ENCODE measurements around the gene RS1.

RS1 gene

DNA sequence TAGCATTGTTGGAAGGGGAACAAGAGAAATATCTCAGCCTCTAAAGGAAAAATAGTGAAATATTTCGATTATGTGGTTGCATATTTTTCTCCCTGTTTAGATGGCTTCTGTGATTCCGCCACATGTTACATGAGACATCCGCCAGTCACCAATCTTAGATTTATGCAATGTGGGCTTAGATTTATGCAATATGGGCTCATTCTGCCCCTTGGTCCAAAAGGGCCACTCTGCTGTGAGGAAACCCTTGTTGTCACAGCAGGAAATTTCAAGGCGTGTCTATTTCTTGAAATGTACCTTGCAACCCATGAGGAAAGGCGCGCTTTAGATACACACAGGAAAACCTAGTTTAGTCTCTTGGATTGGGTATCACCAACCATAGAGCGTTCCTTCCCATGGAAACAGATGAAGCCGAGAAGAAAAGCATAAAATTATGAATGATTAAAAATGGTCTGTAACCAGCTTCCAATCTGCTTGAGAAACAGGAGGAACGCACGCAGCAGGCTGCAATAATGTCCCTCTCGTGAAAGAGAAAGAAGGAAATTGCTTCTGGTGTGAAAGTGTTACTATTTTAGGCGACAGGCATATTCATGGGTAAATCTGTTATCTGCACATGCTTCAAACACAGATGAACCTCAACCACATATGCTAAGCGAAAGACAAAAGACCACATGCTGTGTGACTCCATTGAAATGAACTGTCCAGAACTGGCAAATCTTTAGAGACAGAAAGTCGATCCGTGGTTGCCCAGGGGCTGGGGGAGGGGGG is 3.7 kb downstream of the RS1 start:
- DNase-seq, result no peak

DNA sequence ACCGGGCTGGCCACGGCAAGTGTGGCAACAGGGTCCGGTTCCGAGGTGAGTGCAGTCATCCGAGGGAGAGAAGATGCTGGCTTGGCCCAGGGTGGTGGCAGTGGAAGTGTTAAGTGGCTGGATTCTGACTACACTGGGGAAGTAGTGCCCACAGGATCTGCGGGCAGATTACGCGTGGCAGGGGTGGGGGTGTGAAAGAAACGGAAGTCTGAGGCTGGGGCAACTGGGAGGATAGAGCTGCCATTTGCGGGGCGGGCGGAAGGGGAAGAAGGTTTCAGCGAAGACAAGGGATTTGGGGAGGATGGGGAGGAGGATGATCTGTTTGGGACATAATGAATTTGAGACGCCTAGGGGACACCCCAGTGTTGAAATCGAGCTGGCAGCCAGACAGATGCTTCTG is 5.3 kb downstream of the RS1 start:
- DNase-seq, result no peak

DNA sequence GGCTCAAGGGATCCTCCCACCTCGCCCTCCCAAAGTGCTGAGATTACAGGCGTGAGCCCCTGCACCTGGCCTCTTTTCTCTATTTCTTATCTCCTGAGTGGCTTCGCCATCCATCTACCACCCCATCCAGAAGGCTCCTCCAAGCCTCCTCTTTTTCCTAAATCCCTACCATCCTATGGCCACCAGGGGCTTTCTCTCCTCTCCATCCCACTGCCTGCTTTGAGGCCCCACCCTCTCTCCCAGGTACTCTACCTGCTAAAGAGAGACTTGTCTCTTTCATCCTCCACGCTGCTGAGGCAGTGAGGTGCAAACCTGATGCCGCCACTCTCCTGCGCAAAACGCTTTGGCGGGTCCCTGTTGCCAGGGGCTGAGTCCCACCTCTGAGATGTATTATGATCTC is 7.0 kb downstream of the RS1 start:
- no peak for DNase-seq

DNA sequence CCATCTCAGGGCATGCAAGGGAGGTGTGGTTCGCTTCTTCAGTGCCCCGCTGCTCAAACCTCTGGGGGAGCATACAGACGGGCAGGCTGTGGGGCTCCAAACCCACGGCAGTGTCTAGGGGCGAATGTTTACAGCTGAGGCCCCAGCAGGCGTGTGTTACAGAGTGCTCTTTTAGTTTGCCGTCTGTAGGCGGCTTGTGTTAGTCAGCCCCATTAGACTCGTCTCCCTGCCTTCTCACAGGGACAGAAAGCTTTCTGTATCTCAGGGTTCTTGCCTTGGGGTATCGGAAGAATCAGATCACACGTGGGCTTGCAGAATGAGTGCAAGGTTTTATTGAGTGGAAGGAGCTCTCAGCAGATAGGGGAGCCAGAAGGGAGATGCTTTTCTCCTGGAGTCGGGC is 10.6 kb downstream of the RS1 start:
- no peak for DNase-seq

DNA sequence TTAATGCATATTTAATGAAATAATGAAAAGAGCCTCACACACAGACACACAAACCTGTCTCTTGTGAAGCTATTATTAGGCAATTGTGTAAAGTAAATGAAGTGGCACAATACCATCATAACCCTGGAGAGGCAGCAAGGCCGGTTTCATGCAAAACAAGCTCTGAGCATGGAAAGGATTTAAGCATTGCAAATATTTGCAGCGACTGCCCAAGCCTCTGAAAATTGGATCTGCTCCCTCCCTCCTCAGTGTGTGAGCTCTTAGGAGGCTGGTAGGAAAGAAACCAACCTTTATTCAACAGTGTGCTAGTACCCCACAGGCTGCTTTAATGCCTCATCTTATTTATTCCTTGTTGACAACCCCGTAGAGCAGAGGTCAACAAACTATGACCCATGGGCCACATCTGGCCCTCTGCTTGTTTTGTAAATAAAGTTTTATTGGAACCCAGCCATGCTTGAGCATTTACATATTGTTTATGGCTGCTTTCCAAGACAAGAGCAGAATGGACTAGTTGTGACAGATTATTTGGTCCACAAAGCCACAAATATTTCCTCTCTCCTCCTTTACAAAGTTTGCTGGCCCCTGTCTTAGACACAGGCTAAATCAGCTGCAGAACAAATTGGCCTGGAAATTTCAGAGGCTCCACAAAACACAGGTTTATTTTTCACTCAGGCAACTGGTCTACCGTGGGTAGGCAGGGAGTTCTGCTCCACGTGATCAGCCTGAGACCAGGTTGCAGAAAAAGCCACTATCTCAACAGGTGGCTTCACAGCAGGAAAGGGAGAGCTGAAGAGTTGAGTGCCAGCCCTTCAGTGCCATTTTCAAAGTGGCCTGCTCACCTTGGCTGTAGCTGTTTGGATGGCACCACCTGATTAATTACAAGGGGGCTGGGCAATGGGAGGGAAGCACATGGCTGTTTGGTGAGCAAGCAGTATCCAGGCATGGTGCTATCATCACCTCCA is 16.8 kb downstream of the RS1 start:
- DNase-seq, result no peak

DNA sequence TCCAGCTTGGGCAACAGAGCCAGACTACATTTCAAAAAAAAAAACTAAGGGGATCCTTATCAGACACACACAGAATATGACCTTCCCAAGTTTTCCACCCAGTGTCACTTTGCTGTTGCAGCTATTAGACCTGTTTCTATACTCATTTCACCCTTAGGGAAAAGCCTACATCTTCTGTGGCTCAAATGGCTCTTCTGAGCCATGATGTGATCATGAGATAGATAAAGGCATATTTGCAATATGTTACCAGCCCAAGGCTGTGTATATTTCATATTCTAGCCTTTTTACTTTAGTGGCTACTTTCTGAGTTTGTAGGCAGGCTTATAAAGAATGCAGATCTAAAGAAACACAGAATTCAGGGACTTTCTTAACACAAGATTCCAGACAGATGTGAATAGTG is 19.3 kb downstream of the RS1 start:
- DNase-seq, result no peak

DNA sequence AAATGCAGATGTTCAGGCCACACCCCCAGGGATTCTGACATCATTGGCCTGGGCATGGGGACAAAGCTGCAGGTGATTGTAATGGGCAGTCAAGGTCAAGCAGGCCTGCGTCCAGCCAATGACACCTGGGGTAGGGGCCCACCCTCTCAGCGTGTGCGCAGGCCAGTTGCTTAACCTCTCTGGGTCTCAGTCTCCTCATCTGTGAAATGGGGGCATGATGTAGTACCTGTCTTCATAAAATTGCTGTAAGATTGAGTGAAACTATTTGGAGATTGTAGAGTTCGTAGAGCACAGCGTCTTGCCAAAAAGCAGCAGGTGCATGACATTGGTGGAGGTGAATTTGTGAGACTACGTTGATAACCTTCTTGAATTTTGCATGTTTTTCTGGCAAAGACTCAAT is 21.2 kb downstream of the RS1 start:
- DNase-seq, result no peak

DNA sequence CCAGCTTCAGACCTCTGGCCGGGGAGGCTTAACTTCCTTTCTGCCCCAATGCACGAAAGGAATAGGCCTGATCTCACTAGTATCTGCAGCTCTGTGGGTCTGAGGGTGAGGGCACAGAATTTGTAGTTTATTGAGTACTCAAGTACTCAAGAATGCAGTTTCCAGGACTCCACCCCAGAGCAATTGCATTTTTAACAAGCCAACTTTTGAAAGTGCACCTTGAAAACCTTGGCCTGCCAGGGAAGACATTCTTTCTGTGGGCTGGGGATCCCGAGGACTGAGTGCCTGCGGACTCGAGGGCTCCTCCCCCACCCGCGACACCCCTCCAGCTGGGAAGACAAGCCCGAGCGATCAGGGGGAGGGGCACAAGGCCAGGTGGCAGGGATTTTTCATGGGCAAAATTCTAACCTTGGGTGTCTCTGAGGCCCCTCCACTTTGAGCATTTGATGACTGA is 22.4 kb downstream of the RS1 start:
- no peak for DNase-seq

DNA sequence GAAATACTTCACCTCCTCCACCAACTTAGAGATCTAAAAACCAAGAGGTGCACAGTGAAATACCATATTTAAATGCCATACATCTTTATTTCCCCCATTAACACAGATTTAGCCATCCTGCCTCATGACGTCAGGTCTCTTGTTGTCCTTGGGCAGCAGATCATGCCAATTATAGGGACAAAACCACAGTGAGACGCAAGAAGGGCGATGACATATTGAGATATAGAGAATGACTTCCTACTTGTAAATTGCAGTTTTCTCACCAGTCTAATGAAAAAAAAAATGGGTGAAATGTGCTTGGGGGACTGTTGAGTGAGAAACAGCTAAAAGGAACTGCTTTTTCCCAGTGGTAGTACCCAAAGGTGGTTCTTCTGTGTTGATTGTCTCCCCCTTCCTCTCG is 24.3 kb downstream of the RS1 start:
- no peak for DNase-seq

DNA sequence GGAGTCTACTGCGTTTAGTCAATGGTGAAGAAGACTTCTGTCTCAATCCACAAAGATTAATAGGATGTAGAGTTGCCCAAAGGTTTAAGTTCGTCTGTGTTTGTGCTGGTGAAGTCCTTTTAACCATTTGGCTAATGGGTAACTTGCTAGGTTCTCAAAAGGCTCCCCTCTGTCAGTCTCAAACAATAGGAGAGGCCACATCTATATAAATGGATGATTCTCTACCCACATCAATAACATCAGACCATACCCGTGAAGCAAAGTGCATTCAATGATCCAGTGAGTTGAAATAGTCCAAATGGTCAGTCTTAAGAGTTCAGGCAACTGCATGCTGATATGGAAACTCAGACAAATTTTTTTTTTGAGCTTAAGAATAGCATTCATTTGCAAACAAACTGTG is 28.1 kb downstream of the RS1 start:
- DNase-seq, result no peak

DNA sequence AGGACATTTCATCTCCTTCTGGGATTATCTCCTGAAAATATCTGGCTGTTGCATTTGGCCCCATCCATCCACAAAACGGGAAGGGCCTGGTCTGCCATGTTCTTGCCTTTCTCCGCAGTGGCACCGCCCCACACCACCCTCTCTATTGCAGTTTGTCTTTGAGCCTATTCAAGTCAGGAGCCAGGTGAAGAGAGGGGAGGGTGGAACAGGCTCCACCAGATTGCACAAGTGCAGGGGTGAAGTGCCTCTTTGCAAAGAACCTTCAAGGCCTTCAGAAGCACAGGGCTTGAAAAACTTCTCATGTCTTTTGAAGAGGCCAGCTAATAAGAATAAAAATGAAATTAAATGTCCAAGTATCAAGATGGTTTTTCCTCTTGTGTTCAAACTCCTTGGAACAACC is 28.7 kb downstream of the RS1 start:
- no peak for DNase-seq

DNA sequence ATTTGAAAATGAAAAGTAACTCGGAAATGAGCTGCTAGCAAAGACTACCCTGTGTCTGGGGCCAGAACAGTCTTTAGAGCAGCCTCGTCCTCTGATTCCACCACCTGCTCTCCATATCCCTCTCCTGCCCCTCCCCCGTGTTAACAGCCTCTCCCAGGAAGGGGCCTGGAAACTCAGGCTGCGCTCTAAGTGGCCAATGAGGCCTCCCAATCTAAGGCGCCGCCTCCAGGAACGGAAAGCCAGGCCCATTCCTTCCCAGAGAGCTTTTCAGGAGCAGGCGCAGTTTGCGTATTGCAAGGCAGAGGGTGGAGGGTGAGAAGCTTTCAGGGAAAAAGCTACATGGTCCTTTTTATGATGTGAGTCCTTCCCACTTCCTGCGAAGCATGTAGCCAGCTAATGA is 31.2 kb downstream of the RS1 start:
- no peak for DNase-seq

DNA sequence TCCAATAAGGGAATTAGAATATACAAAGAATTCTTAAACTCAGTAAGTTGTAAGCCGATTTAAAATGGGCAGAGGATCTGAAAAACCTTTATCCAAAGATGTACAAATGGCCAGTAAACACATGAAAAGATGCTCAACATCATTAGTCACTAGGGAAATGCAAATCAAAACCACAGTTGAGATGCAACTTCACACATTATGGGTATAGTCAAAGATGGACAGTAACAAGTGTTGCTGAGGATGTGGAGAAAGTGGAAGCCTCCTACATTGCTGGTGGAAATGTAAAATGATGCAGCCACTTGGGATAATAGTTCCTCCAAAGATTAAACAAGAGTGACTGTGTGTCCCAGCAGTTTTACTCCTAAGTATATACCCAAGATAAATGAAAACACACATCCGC is 32.6 kb downstream of the RS1 start:
- no peak for DNase-seq

DNA sequence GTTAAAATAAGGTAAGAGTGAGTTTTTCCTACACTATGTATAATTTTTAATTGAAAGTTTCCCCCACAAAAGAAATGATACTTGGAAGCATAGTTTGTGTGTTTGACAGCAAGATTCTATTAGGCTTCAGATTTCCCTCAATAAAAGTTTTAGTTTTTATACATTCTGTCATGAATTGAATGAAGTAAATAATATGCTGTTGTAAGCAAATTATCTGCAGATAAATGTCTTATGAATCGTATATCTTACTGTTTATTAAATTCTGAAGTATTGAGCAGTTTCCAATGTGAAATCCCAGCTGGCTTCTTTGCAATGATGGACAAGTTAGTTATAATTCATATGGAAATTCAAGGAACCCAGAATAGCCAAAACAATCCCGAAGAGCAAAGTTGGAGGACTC is 33.5 kb downstream of the RS1 start:
- DNase-seq, result no peak

DNA sequence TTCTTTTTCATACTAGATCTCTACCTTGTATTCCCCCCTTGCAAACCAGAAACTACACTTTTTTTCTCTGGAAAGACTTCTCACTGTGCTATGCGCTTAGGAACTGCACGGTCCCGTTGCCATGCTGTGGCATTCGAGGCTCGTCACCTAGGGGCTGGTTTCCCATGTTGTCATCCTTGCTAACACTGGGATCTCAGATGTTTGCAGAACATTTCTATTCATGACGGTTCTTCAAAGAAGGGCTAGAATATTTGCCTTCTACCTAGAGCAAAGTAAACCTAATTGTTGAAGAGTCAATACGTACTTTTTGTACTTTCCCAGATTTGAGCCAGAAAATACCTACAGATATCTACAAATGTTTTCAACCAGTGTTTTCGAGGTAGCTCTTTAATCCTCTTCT is 41.0 kb downstream of the RS1 start:
- DNase-seq, result no peak

DNA sequence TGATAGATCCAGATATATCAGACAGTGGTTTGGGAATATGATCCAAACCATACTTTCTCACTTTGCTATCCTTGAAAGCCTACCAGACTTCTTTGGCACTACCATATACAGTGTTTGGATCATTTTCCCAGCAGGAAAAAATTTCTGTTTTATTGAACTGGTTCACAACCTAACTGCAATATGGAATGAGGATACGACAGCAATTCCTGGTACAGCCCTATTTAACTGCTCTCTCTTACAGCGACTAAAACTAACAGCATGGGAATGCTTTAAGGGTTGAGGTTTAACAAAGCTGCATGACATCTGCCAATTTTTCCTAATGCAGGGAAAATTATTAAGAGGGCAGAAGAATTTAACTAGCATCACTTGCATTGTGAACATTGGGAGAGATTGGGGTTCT is 47.3 kb downstream of the RS1 start:
- DNase-seq, result no peak

DNA sequence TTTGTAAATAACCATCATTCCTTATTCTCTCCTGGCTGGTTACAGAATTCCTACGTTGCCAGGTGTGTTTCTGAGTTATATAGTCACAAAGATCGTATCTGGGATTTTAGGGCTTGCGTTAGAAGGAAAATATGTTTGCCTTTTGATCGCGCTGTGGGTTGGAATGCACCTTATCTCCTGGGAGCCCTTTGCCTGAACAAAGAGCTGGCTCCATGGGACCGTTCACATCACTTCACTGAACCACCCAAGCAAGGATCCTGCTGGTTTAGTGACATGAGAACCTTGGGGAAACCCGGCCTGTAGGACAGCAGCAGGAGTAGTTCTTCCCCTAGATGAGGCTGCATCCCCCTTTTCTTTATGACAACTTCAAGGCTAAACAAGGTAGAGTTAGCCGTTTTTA is 51.6 kb downstream of the RS1 start:
- no peak for DNase-seq

DNA sequence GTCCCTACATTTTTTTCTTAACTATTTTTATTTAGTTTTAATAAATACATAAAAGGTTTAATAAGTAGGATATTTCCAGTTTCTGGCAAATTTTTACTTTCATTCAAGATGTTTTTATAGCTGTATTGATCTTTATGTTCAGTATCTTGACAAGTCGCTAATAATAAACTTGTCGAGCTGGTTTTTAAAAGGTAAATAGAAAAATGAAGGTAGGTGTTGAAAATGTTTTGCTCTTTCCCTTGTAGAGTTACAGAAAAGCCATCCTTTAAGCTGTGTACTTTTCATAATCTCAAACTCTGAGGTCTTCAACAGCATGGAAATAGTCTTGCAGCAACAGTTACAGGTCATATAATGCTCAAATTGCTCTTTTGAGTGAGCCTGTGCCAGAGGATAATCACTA is 52.6 kb downstream of the RS1 start:
- DNase-seq, result no peak

DNA sequence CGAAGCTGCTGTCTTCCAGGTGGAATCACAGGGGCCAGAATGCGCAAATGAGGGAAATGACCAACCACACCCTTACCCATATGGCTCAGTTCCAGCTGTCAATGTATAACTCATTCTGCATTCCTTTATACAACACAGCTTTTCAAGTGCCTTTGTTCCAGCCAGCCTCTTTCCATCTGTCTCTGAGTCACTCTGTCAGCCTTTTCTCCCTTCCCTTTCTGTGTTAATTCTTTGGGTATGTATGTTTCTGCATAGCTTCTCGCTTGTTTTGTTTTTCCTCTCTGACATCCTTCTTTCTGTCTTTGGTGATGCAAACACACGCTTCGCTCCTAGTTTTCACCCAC is 54.5 kb downstream of the RS1 start:
- no peak for DNase-seq

DNA sequence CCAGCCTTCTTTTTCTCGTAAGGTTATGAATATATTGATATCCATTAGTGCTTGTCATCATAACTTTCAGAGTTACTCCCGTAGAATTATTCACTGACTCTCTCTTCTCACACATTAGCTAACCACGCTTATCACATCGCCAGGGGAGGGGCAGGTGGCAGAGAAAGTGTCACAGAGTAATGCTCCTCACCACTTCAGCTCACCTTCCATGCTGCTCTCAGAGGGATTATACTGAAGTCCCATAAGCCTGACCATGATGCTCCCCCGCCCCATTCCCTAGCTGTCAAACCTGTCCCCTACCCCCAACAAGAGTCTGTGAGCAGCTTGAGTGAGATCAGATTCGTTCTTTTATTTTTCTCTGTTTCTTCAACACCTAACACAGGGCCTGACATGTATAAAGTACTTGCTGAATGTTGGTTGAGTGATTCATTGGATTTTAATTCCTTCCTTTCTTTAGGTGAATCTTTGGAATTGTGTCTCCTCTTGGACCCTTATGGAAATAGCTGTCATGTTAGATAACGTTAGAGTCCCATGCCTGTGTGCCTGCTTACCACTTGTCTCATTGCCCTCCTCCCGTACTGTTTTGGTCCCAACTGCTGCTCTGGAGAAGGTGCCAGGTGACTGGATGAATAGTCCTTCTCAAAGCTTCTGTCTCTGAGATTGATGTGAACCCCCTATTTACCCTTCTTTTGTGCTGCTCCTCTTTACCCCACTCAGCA is 55.1 kb downstream of the RS1 start:
- DNase-seq, result no peak

DNA sequence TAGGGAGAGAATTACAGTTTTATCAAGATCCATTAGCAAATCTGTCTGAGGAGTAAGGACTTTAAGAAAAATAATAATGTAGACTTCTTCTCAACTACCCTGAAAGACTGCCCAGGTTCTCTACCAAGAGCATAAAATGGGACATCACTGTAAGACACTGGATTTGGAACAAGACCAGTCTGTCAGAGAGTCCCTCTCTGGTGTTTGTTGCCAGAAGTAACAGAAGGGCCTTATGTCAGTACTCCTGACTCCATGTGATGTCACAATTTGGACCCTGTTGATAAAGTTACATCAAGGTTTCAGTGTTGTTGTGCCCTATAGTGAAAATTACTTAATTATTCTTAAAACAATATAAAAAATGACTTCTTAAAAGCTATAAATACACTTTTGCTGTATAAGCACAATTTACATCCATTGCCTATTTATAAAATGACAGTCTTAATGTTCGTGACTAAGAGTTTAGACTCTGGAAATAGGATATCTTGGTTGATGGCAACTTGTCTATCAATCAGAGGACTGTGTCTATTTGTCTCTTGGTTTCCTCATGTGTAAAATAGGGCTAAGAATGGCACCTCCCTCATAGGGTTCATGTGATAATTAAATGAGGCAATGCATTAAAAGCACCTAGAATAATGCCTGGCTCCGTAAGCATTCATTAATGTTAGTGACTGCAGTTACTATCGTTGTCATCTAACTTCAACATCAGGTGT is 57.8 kb downstream of the RS1 start:
- no peak for DNase-seq

DNA sequence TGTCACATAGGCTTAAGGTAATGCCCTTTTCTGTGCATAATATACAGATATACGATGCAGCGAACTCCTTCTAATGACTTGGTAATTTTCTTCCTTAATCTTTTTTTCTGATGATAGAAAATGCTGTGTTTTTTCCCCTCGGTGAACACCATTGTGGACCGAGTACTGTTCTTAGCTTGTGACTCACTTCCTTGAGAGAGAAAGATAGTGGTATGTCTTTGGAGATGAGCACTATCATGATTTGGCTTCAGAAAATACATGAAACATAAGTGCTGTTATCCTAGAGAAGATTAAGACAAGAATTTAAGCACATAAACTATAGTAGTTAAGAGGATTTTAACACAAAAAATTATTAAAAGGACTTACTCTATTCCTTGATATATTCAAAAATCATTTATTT is 63.9 kb downstream of the RS1 start:
- DNase-seq, result no peak

DNA sequence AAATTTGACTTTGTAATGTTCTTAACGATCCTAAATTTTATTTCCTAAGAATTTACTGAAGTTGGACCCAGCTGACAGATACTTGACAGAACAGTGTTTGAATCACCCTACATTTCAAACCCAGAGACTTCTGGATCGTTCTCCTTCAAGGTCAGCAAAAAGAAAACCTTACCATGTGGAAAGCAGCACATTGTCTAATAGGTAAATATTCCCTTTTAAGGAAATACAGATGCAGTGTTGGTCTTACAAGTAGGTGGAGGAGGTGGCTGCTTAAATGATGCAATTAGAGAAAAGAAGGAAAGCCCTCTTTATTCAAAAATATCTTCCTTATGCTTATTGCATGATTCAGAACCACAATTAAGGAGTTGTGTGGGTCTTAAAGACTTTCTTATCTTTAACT is 73.5 kb downstream of the RS1 start:
- no peak for DNase-seq
